PC-3 (cell line): ENCODE results near the gene ADAMTS17. TPM values are rescaled to one million over a fixed set of nuclear protein-coding genes. Genes with fewer than 3 reads are reported as not detected.

ENCODE experiments used
- ATAC-seq: fragments of 200-7000 bp; cut with Tn5 transposase; 2 replicates; pipeline ENCODE4 v1.9.1; 2020; ENCODE audit warnings: mild to moderate bottlenecking, moderate library complexity
- BruUV-seq: library from RNA; stranded (reverse); fragments of 400-500 nt; replicated peaks from 2 replicates; lab custom pipeline; 2021; lab: Mats Ljungman, UMichigan
- CTCF ChIA-PET: fragments of 300-600 bp; sonication (Branson Sonifier 250); formaldehyde crosslinking; loops from one replicate; lab custom pipeline; 2022; ENCODE audit warnings: antibody characterized with exemption; lab: Charles Lee
- POLR2A ChIA-PET: fragments of 300-600 bp; sonication (Branson Sonifier 250); formaldehyde crosslinking; loops from one replicate; lab custom pipeline; 2022; ENCODE audit warnings: antibody characterized with exemption; ENCODE audit not compliant: unreplicated experiment; lab: Charles Lee
- DNase-seq: peaks from one replicate; pipeline ENCODE4 v3.0.0-alpha.2; 2015
- H2AFZ ChIP-seq: fragments of 300-600 bp; sonication (generic); 2 replicates; pipeline ENCODE4 v1.6.0; 2016; ENCODE audit warnings: antibody characterized with exemption, low read length
- H3F3A ChIP-seq: fragments of 300-600 bp; sonication (generic); one replicate; pipeline ENCODE4 v1.6.0; 2017; ENCODE audit warnings: antibody characterized with exemption, low read length, control low read depth, mild to moderate bottlenecking; ENCODE audit not compliant: unreplicated experiment
- H3K27ac ChIP-seq: fragments of 300-600 bp; sonication (generic); 2 replicates; pipeline ENCODE4 v1.5.1; 2016; ENCODE audit warnings: mild to moderate bottlenecking, low read length
- H3K27me3 ChIP-seq: fragments of 300-600 bp; sonication (generic); 2 replicates; pipeline ENCODE4 v1.6.1; 2016; ENCODE audit warnings: low read length, mixed read lengths
- H3K36me3 ChIP-seq: fragments of 300-600 bp; sonication (generic); 2 replicates; pipeline ENCODE4 v1.6.1; 2016; ENCODE audit warnings: low read depth, mixed run types, low read length, mixed read lengths
- H3K4me1 ChIP-seq: fragments of 300-600 bp; sonication (generic); 2 replicates; pipeline ENCODE4 v1.5.1; 2016; ENCODE audit warnings: low read length; ENCODE audit not compliant: insufficient read depth
- H3K4me2 ChIP-seq: fragments of 300-600 bp; sonication (generic); 2 replicates; pipeline ENCODE4 v1.6.0; 2016; ENCODE audit warnings: low read length
- H3K4me3 ChIP-seq: fragments of 300-600 bp; sonication (generic); 2 replicates; pipeline ENCODE4 v1.5.1; 2016; ENCODE audit warnings: mild to moderate bottlenecking, low read length, mixed read lengths
- H3K79me2 ChIP-seq: fragments of 300-600 bp; sonication (generic); 2 replicates; pipeline ENCODE4 v1.6.1; 2017; ENCODE audit warnings: low read length, mixed read lengths
- H3K9ac ChIP-seq: fragments of 300-600 bp; sonication (generic); 2 replicates; pipeline ENCODE4 v1.6.0; 2016; ENCODE audit warnings: mild to moderate bottlenecking, low read length
- H3K9me2 ChIP-seq: fragments of 300-600 bp; sonication (generic); replicated peaks from 2 replicates; pipeline ENCODE4 v1.6.1; 2016; ENCODE audit warnings: mixed run types, low read length, mixed read lengths
- H3K9me3 ChIP-seq: fragments of 300-600 bp; sonication (generic); 2 replicates; pipeline ENCODE4 v1.6.1; 2016; ENCODE audit warnings: low read length, mixed read lengths
- H4K20me1 ChIP-seq: fragments of 300-600 bp; sonication (generic); 2 replicates; pipeline ENCODE4 v1.6.1; 2016; ENCODE audit warnings: low read length, mixed read lengths
- CTCF ChIP-seq: fragments of 300-600 bp; sonication (generic); conservative IDR thresholded peaks from 2 replicates; pipeline ENCODE4 v1.5.1; 2017; ENCODE audit warnings: antibody characterized with exemption, low read depth, mild to moderate bottlenecking, low read length
- EZH2 ChIP-seq: fragments of 300-600 bp; sonication (generic); IDR thresholded peaks from one replicate; pipeline ENCODE4 v1.6.1; 2017; ENCODE audit warnings: antibody characterized with exemption, mild to moderate bottlenecking, low read length; ENCODE audit not compliant: unreplicated experiment
- EZH2phosphoT487 ChIP-seq: fragments of 300-600 bp; sonication (generic); IDR thresholded peaks from 2 replicates; pipeline ENCODE4 v1.6.1; 2018; ENCODE audit warnings: mild to moderate bottlenecking, antibody characterized with exemption, low read length, borderline replicate concordance
- intact Hi-C: fragments of 100-400 bp; cut with micrococcal nuclease; formaldehyde crosslinking; loops from 2 replicates; pipeline ENCODE4 v1.9.0; 2023
- total RNA-seq: library from RNA; depleted of rRNA; stranded (reverse); fragments of >200 nt; gene quantifications from 2 replicates; pipeline ENCODE4 v1.2.3, GENCODE V29; 2014

Gene ADAMTS17
- total RNA-seq, 1 experiment from 2014 or later: 6.9 TPM

- POLR2A ChIA-PET: no interaction called here
- no peak overlapping the region for H3K4me3 ChIP-seq
- peaks cover 3% of the 10 kb centered on the region for H3K4me1 ChIP-seq
- no peaks in the 10 kb centered on the region for H3K79me2 ChIP-seq
- DNase-seq: no peak
- no peak overlapping the region for H3K27ac ChIP-seq
- H3K27me3 ChIP-seq: no peaks in the 10 kb centered on the region
- no peak overlapping the region for H3K4me2 ChIP-seq
- no peak overlapping the region for H2AFZ ChIP-seq
- H3K9ac ChIP-seq: no peak overlapping the region
- no peaks in the 10 kb centered on the region for H3K9me3 ChIP-seq
- no peaks in the 10 kb centered on the region for H4K20me1 ChIP-seq
- H3K36me3 ChIP-seq: no peaks in the 10 kb centered on the region; the same call in 1 of the 2 replicates
- no peak for ATAC-seq
- no peak for TF ChIP-seq EZH2phosphoT487
- no peak for TF ChIP-seq CTCF
- no peak for TF ChIP-seq EZH2
- intact Hi-C loops: loop anchor here (10.0 kb wide), 1 partner anchor 165 kb away; no protein-coding TSS in a partner anchor
- no peaks in the 10 kb centered on the region for H3K9me2 ChIP-seq
- CTCF ChIA-PET: no interaction called here
- BruUV-seq: no TSS peak
- peaks cover 1% of the 10 kb centered on the region for H3F3A ChIP-seq
These were observed 292.3 kb downstream of the ADAMTS17 start for GRCh38 chr15:100049483-100049882.

GRCh38 chr15:100048736-100049135 is 293.0 kb downstream of the ADAMTS17 start:
- no peaks in the 10 kb centered on the region for H3K9me3 ChIP-seq
- TF ChIP-seq CTCF (no peak), EZH2 (no peak), EZH2phosphoT487 (no peak)
- no peak overlapping the region for H3K27ac ChIP-seq
- no peak for ATAC-seq
- DNase-seq: no peak
- intact Hi-C loops: loop anchor here (10.0 kb wide), 1 partner anchor 166 kb away; no protein-coding TSS in a partner anchor
- H3K9me2 ChIP-seq: no peaks in the 10 kb centered on the region
- H3K79me2 ChIP-seq: no peaks in the 10 kb centered on the region
- H3K4me3 ChIP-seq: no peak overlapping the region
- BruUV-seq: no TSS peak
- H3K27me3 ChIP-seq: no peaks in the 10 kb centered on the region
- no peaks in the 10 kb centered on the region; the same call in 1 of the 2 replicates for H3K36me3 ChIP-seq
- no peak overlapping the region for H3K9ac ChIP-seq
- peaks cover 5% of the 10 kb centered on the region for H3F3A ChIP-seq
- no peak overlapping the region for H2AFZ ChIP-seq
- POLR2A ChIA-PET: interaction anchor here (0.6 kb wide), 1 partner anchor 63 kb away, joined by 3 read pairs; no protein-coding TSS in a partner anchor
- peaks cover 10% of the 10 kb centered on the region for H3K4me1 ChIP-seq
- CTCF ChIA-PET: no interaction called here
- H3K4me2 ChIP-seq: no peak overlapping the region
- no peaks in the 10 kb centered on the region for H4K20me1 ChIP-seq

- peak overlapping the region; percentile 59 for H3K4me3 ChIP-seq
- H3K9ac ChIP-seq: peak overlapping the region; percentile 27
- peak overlapping the region; percentile 82 for H3K4me2 ChIP-seq
- peaks cover 17% of the 10 kb centered on the region for H3F3A ChIP-seq
- peak overlapping the region; percentile 54 for H2AFZ ChIP-seq
- TF ChIP-seq EZH2 (no peak), CTCF (no peak), EZH2phosphoT487 (no peak)
- H3K4me1 ChIP-seq: peaks cover 35% of the 10 kb centered on the region
- H4K20me1 ChIP-seq: no peaks in the 10 kb centered on the region
- H3K27me3 ChIP-seq: no peaks in the 10 kb centered on the region
- H3K9me2 ChIP-seq: no peaks in the 10 kb centered on the region
- ATAC-seq: peak; percentile 23; the same call in 1 of the 2 replicates
- H3K27ac ChIP-seq: peak overlapping the region; percentile 91
- no peaks in the 10 kb centered on the region for H3K79me2 ChIP-seq
- ChIA-PET CTCF (interaction anchor here (0.7 to 1.0 kb wide), 2 partner anchors 61 to 296 kb away, joined by 3 read pairs; no protein-coding TSS in a partner anchor), POLR2A (interaction anchor here (0.6 kb wide), 3 partner anchors 9 to 61 kb away, joined by 3 to 4 read pairs (median 3); no protein-coding TSS in a partner anchor)
- no peaks in the 10 kb centered on the region for H3K9me3 ChIP-seq
- DNase-seq: no peak
- no peaks in the 10 kb centered on the region; the same call in 1 of the 2 replicates for H3K36me3 ChIP-seq
- BruUV-seq: TSS peak; percentile 96
- intact Hi-C loops: loop anchor here (1.0 to 10.0 kb wide), 6 partner anchors 36 to 296 kb away; no protein-coding TSS in a partner anchor
These were observed 298.1 kb downstream of the ADAMTS17 start for GRCh38 chr15:100043692-100044091.
